CD8-positive, alpha-beta memory T cell (primary cell): ENCODE measurements around the gene INSYN2A. TPM values are rescaled to one million over a fixed set of nuclear protein-coding genes. Genes with fewer than 3 reads are reported as not detected.

Experiments used
- CTCF ChIA-PET: fragments of 350-600 bp; sonication (Branson Sonifier 250); formaldehyde crosslinking; loops from one replicate; lab custom pipeline; 2021; ENCODE audit warnings: antibody characterized with exemption; lab: Charles Lee
- POLR2A ChIA-PET: fragments of 350-600 bp; sonication (Branson Sonifier 250); formaldehyde crosslinking; loops from one replicate; lab custom pipeline; 2021; ENCODE audit warnings: antibody characterized with exemption; lab: Charles Lee
- DNase-seq, 5 donors: peaks; one replicate each; pipeline versions ENCODE4 v3.0.0 to v3.0.0-alpha.2; 2020 to 2022; ENCODE audit warnings: mixed read lengths in 1 of 5
- H3K27ac ChIP-seq: one replicate; pipeline ENCODE4 v1.7.0; 2013; ENCODE audit warnings: low read depth, mild to moderate bottlenecking, low read length, moderate library complexity
- H3K27me3 ChIP-seq: 2 replicates; pipeline ENCODE4 v1.7.0; 2013; ENCODE audit warnings: low read length, mild to moderate bottlenecking; ENCODE audit not compliant: insufficient read depth, poor library complexity, severe bottlenecking
- H3K36me3 ChIP-seq: 2 replicates; pipeline ENCODE4 v1.7.0; 2013; ENCODE audit warnings: mild to moderate bottlenecking, low read length, moderate library complexity; ENCODE audit not compliant: insufficient read depth
- H3K4me1 ChIP-seq: 2 replicates; pipeline ENCODE4 v1.7.0; 2013; ENCODE audit warnings: mild to moderate bottlenecking, low read length, moderate library complexity; ENCODE audit not compliant: insufficient read depth
- H3K4me3 ChIP-seq: 2 replicates; pipeline ENCODE4 v1.7.0; 2013; ENCODE audit warnings: mild to moderate bottlenecking, low read length
- H3K9me3 ChIP-seq: 2 replicates; pipeline ENCODE4 v1.7.0; 2013; ENCODE audit warnings: mild to moderate bottlenecking, low read length
- H3K27ac Mint-ChIP-seq, 8 donors: one replicate each; pipeline ENCODE4 v1.8.0; 2020 to 2021; ENCODE audit warnings: mixed read lengths in 8 of 8, mild to moderate bottlenecking in 6 of 8, inconsistent platforms in 3 of 8, moderate library complexity in 3 of 8
- H3K27me3 Mint-ChIP-seq, 2 donors: one replicate each; pipeline ENCODE4 v1.8.0; 2020 to 2021; ENCODE audit warnings: mixed read lengths in 2 of 2, mild to moderate bottlenecking in 1 of 2, moderate library complexity in 1 of 2
- H3K36me3 Mint-ChIP-seq, 3 donors: one replicate each; pipeline ENCODE4 v1.8.0; 2020 to 2021; ENCODE audit warnings: mixed read lengths in 3 of 3, inconsistent platforms in 1 of 3, mild to moderate bottlenecking in 1 of 3
- H3K4me1 Mint-ChIP-seq, 3 donors: one replicate each; pipeline ENCODE4 v1.8.0; 2020 to 2021; ENCODE audit warnings: mixed read lengths in 3 of 3, inconsistent platforms in 1 of 3, mild to moderate bottlenecking in 1 of 3
- H3K4me3 Mint-ChIP-seq, 7 donors: one replicate each; pipeline ENCODE4 v1.8.0; 2020 to 2021; ENCODE audit warnings: mixed read lengths in 7 of 7, mild to moderate bottlenecking in 6 of 7, moderate library complexity in 4 of 7, inconsistent platforms in 2 of 7
- H3K9me3 Mint-ChIP-seq, 5 donors: one replicate each; pipeline ENCODE4 v1.8.0; 2020 to 2022; ENCODE audit warnings: mixed read lengths in 5 of 5, mild to moderate bottlenecking in 3 of 5, moderate library complexity in 2 of 5, inconsistent platforms in 1 of 5
- polyA plus RNA-seq: library from polyadenylated mRNA; unstranded; fragments of 300-500 nt; fragmentation: Illumina TruSeq; gene quantifications from one replicate; pipeline ENCODE4 v1.2.3, GENCODE V29; 2021
- total RNA-seq, 2 experiments: library from RNA; stranded (reverse); gene quantifications; one replicate each; pipeline ENCODE4 v1.2.3, GENCODE V29; 2021

Gene INSYN2A
- total and polyA plus RNA-seq, 3 experiments from 2014 or later: not detected

GRCh38 chr10:127207081-127207480 is 10.7 kb upstream of the INSYN2A start:
- CTCF ChIA-PET: interaction anchor here (1.0 kb wide), 1 partner anchor 10 kb away, joined by 3 read pairs; no protein-coding TSS in a partner anchor
- POLR2A ChIA-PET: no interaction called here
- no peaks in the 10 kb centered on the region for H3K4me1 Mint-ChIP-seq

GRCh38 chr10:127203067-127203466 is 6.7 kb upstream of the INSYN2A start:
- Histone ChIP-seq H3K9me3 (no peaks in the 10 kb centered on the region), H3K27ac (no peak overlapping the region), H3K36me3 (no peaks in the 10 kb centered on the region), H3K4me1 (no peaks in the 10 kb centered on the region), H3K4me3 (no peak overlapping the region), H3K27me3 (no peaks in the 10 kb centered on the region)
- Mint-ChIP-seq H3K27ac (no peak overlapping the region), H3K4me1 (no peaks in the 10 kb centered on the region), H3K27me3 (peaks cover 0 to 3% of the 10 kb centered on the region in 2 donors), H3K4me3 (no peak overlapping the region), H3K36me3 (no peaks in the 10 kb centered on the region), H3K9me3 (no peaks in the 10 kb centered on the region)
- ChIA-PET POLR2A (no interaction called here), CTCF (no interaction called here)
- DNase-seq: no peak

More at GRCh38 chr10:127207081-127207480, 10.7 kb upstream of the INSYN2A start:
- Histone ChIP-seq H3K27ac (no peak overlapping the region), H3K4me1 (no peaks in the 10 kb centered on the region), H3K36me3 (no peaks in the 10 kb centered on the region), H3K27me3 (no peaks in the 10 kb centered on the region), H3K9me3 (no peaks in the 10 kb centered on the region), H3K4me3 (no peak overlapping the region)
- Mint-ChIP-seq H3K9me3 (no peaks in the 10 kb centered on the region), H3K36me3 (no peaks in the 10 kb centered on the region), H3K27ac (no peak overlapping the region), H3K27me3 (peaks cover 0 to 2% of the 10 kb centered on the region in 2 donors), H3K4me3 (no peak overlapping the region)
- no peak for DNase-seq

- CTCF ChIA-PET: no interaction called here
Observed at GRCh38 chr10:127200646-127201045, 4.3 kb upstream of the INSYN2A start.

GRCh38 chr10:127198721-127199120 is 2.3 kb upstream of the INSYN2A start:
- H3K4me1 ChIP-seq: no peaks in the 10 kb centered on the region
- no peaks in the 10 kb centered on the region for H3K4me1 Mint-ChIP-seq
- no peaks in the 10 kb centered on the region for H3K9me3 Mint-ChIP-seq
- DNase-seq: no peak
- peaks cover 14 to 18% of the 10 kb centered on the region in 2 donors for H3K27me3 Mint-ChIP-seq
- H3K4me3 Mint-ChIP-seq: no peak overlapping the region
- ChIA-PET CTCF (no interaction called here), POLR2A (no interaction called here)
- H3K27me3 ChIP-seq: no peaks in the 10 kb centered on the region
- H3K36me3 Mint-ChIP-seq: no peaks in the 10 kb centered on the region
- H3K4me3 ChIP-seq: no peak overlapping the region
- H3K36me3 ChIP-seq: no peaks in the 10 kb centered on the region
- no peak overlapping the region for H3K27ac ChIP-seq
- H3K9me3 ChIP-seq: no peaks in the 10 kb centered on the region
- H3K27ac Mint-ChIP-seq: no peak overlapping the region

More at GRCh38 chr10:127200646-127201045, 4.3 kb upstream of the INSYN2A start:
- H3K27ac ChIP-seq: no peak overlapping the region
- no peaks in the 10 kb centered on the region for H3K9me3 ChIP-seq
- Mint-ChIP-seq H3K4me3 (no peak overlapping the region), H3K9me3 (no peaks in the 10 kb centered on the region), H3K36me3 (no peaks in the 10 kb centered on the region), H3K27ac (no peak overlapping the region), H3K27me3 (peaks cover 8 to 12% of the 10 kb centered on the region in 2 donors), H3K4me1 (no peaks in the 10 kb centered on the region)
- no peaks in the 10 kb centered on the region for H3K36me3 ChIP-seq
- DNase-seq: no peak
- H3K4me1 ChIP-seq: no peaks in the 10 kb centered on the region
- H3K4me3 ChIP-seq: no peak overlapping the region
- H3K27me3 ChIP-seq: no peaks in the 10 kb centered on the region
- POLR2A ChIA-PET: no interaction called here

GRCh38 chr10:127198307-127198706 is 1.9 kb upstream of the INSYN2A start:
- Mint-ChIP-seq H3K4me1 (no peaks in the 10 kb centered on the region), H3K27me3 (peaks cover 14 to 19% of the 10 kb centered on the region in 2 donors), H3K27ac (no peak overlapping the region), H3K4me3 (no peak overlapping the region), H3K36me3 (no peaks in the 10 kb centered on the region), H3K9me3 (no peaks in the 10 kb centered on the region)
- no peak for DNase-seq
- no peak overlapping the region for H3K4me3 ChIP-seq
- no peaks in the 10 kb centered on the region for H3K4me1 ChIP-seq
- no peaks in the 10 kb centered on the region for H3K27me3 ChIP-seq
- ChIA-PET CTCF (no interaction called here), POLR2A (no interaction called here)
- no peak overlapping the region for H3K27ac ChIP-seq
- H3K9me3 ChIP-seq: no peaks in the 10 kb centered on the region
- H3K36me3 ChIP-seq: no peaks in the 10 kb centered on the region

GRCh38 chr10:127197154-127197432 is 702 bp upstream of the INSYN2A start:
- Histone ChIP-seq H3K4me1 (no peaks in the 10 kb centered on the region), H3K36me3 (no peaks in the 10 kb centered on the region), H3K27ac (no peak overlapping the region), H3K9me3 (no peaks in the 10 kb centered on the region), H3K4me3 (no peak overlapping the region), H3K27me3 (no peaks in the 10 kb centered on the region)
- no peaks in the 10 kb centered on the region for H3K9me3 Mint-ChIP-seq
- no peak for DNase-seq
- H3K27me3 Mint-ChIP-seq: peaks cover 14 to 22% of the 10 kb centered on the region in 2 donors
- ChIA-PET CTCF (interaction anchor here (1.4 kb wide), 1 partner anchor 10 kb away, joined by 3 read pairs; no protein-coding TSS in a partner anchor), POLR2A (no interaction called here)
- H3K27ac Mint-ChIP-seq: no peak overlapping the region
- peak overlapping the region in 2 of 7 donors; percentile 5 to 41 for H3K4me3 Mint-ChIP-seq
- H3K36me3 Mint-ChIP-seq: no peaks in the 10 kb centered on the region
- no peaks in the 10 kb centered on the region for H3K4me1 Mint-ChIP-seq

GRCh38 chr10:127195571-127196281 is 665 bp downstream of the INSYN2A start:
- H3K9me3 Mint-ChIP-seq: peaks cover 0 to 1% (median 0%) of the 10 kb centered on the region in 5 donors
- Histone ChIP-seq H3K27ac (no peak overlapping the region), H3K27me3 (no peaks in the 10 kb centered on the region), H3K4me3 (no peak overlapping the region), H3K36me3 (no peaks in the 10 kb centered on the region), H3K4me1 (no peaks in the 10 kb centered on the region), H3K9me3 (no peaks in the 10 kb centered on the region)
- CTCF ChIA-PET: no interaction called here
- DNase-seq: no peak
- H3K4me1 Mint-ChIP-seq: no peaks in the 10 kb centered on the region
- POLR2A ChIA-PET: no interaction called here
- no peak overlapping the region for H3K4me3 Mint-ChIP-seq
- H3K27ac Mint-ChIP-seq: no peak overlapping the region
- no peaks in the 10 kb centered on the region for H3K36me3 Mint-ChIP-seq
- peaks cover 14 to 22% of the 10 kb centered on the region in 2 donors for H3K27me3 Mint-ChIP-seq

- CTCF ChIA-PET: no interaction called here
- peaks cover 0 to 2% (median 0%) of the 10 kb centered on the region in 5 donors for H3K9me3 Mint-ChIP-seq
- peaks cover 14 to 22% of the 10 kb centered on the region in 2 donors for H3K27me3 Mint-ChIP-seq
- POLR2A ChIA-PET: no interaction called here
- Histone ChIP-seq H3K4me1 (no peaks in the 10 kb centered on the region), H3K27me3 (no peaks in the 10 kb centered on the region), H3K36me3 (no peaks in the 10 kb centered on the region), H3K9me3 (no peaks in the 10 kb centered on the region), H3K4me3 (no peak overlapping the region), H3K27ac (no peak overlapping the region)
- no peaks in the 10 kb centered on the region for H3K4me1 Mint-ChIP-seq
- H3K27ac Mint-ChIP-seq: no peak overlapping the region
- no peak for DNase-seq
- no peaks in the 10 kb centered on the region for H3K36me3 Mint-ChIP-seq
- H3K4me3 Mint-ChIP-seq: no peak overlapping the region
Observed at GRCh38 chr10:127195041-127195506, 1.3 kb downstream of the INSYN2A start.
